Epithelial cell of esophagus (primary cell): ENCODE data around the gene MAB21L3.

Source experiments
- DNase-seq: peaks from one replicate; pipeline ENCODE4 v3.0.0; 2010; ENCODE audit warnings: low read depth
- H3K4me3 ChIP-seq: 2 replicates; pipeline ENCODE4 v1.5.1; 2011; ENCODE audit warnings: mild to moderate bottlenecking, low read length, control low read depth
- CTCF ChIP-seq: IDR thresholded peaks from 2 replicates; pipeline ENCODE4 v1.5.1; 2011; ENCODE audit warnings: low read depth, mild to moderate bottlenecking, low read length, control low read depth, inconsistent platforms; ENCODE audit not compliant: insufficient read depth; ENCODE audit errors: missing control alignments

The MAB21L3 gene

GRCh38 chr1:116119876-116120275 lies 8.7 kb downstream of the MAB21L3 start:
- DNase-seq = no peak
- TF ChIP-seq CTCF = no peak
- no peak overlapping the region for H3K4me3 ChIP-seq

GRCh38 chr1:116122955-116123757 lies 12.0 kb downstream of the MAB21L3 start:
- no peak for TF ChIP-seq CTCF
- DNase-seq = peak; percentile 69
- no peak overlapping the region for H3K4me3 ChIP-seq

GRCh38 chr1:116123837-116124533 lies 12.8 kb downstream of the MAB21L3 start:
- no peak overlapping the region for H3K4me3 ChIP-seq
- TF ChIP-seq CTCF = no peak

GRCh38 chr1:116125758-116126157 lies 14.6 kb downstream of the MAB21L3 start:
- H3K4me3 ChIP-seq = no peak overlapping the region
- TF ChIP-seq CTCF = no peak
- peak; percentile 71 for DNase-seq

More at GRCh38 chr1:116123837-116124533, 12.8 kb downstream of the MAB21L3 start:
- DNase-seq = peak; percentile 52

- DNase-seq = no peak
- no peak overlapping the region for H3K4me3 ChIP-seq
- TF ChIP-seq CTCF = no peak
Observed at GRCh38 chr1:116126281-116126680, 15.1 kb downstream of the MAB21L3 start.

GRCh38 chr1:116127123-116127847 lies 16.1 kb downstream of the MAB21L3 start:
- no peak overlapping the region for H3K4me3 ChIP-seq
- no peak for TF ChIP-seq CTCF
- peak; percentile 36 for DNase-seq
